Mesodermal cell (in vitro differentiated cells): ENCODE measurements around the gene PCBP3.
"Not testable (repeated sequence)": the region's sequence is repeated elsewhere in the genome, so short reads cannot be mapped to it uniquely, and the experiment has no call there.

Experiments
- H3K27ac ChIP-seq: 2 replicates; pipeline ENCODE4 v1.7.0; 2013; ENCODE audit warnings: mild to moderate bottlenecking, low read depth, low read length, moderate library complexity; ENCODE audit not compliant: severe bottlenecking
- H3K36me3 ChIP-seq: 2 replicates; pipeline ENCODE4 v1.7.1; 2013; ENCODE audit warnings: mild to moderate bottlenecking, low read length, moderate library complexity; ENCODE audit not compliant: control insufficient read depth, insufficient read depth
- H3K4me1 ChIP-seq: one replicate; pipeline ENCODE4 v1.7.1; 2013; ENCODE audit warnings: mild to moderate bottlenecking, low read length; ENCODE audit not compliant: insufficient read depth, control insufficient read depth, poor library complexity, severe bottlenecking
- H3K4me3 ChIP-seq: 2 replicates; pipeline ENCODE4 v1.7.0; 2013; ENCODE audit warnings: low read length, control low read depth, mild to moderate bottlenecking; ENCODE audit not compliant: insufficient read depth, poor library complexity, severe bottlenecking; ENCODE audit errors: extremely low read depth
- H3K9me3 ChIP-seq: 2 replicates; pipeline ENCODE4 v1.7.1; 2013; ENCODE audit warnings: mild to moderate bottlenecking, low read length, moderate library complexity; ENCODE audit not compliant: control insufficient read depth
- WGBS, 2 experiments: methylation state at CpG; one replicate each; pipeline ENCODE4 v1.1.5; 2013; ENCODE audit warnings: missing lambda C conversion rate in 2 of 2; ENCODE audit not compliant: insufficient coverage in 2 of 2; 5-methylcytosine and 5-hydroxymethylcytosine counted together

The PCBP3 gene

GRCh38 chr21:45974073-45975019 is 330.8 kb downstream of the PCBP3 start:
- Histone ChIP-seq H3K4me1 (peaks cover 41% of the 10 kb centered on the region), H3K27ac (peak overlapping the region; percentile 94), H3K36me3 (no peaks in the 10 kb centered on the region), H3K9me3 (no peaks in the 10 kb centered on the region), H3K4me3 (peak overlapping the region; percentile 36)
- whole genome bisulfite sequencing, 2 experiments = 1 to 2% methylated on average over 44 to 45 of the region's 59 CpGs

GRCh38 chr21:45975020-45975666 is 331.6 kb downstream of the PCBP3 start:
- Histone ChIP-seq H3K4me1 (peaks cover 43% of the 10 kb centered on the region), H3K4me3 (peak overlapping the region; percentile 36), H3K27ac (peak overlapping the region; percentile 94), H3K9me3 (no peaks in the 10 kb centered on the region), H3K36me3 (no peaks in the 10 kb centered on the region)
- 4% methylated on average over 16 to 21 of the region's 33 CpGs for WGBS, 2 experiments

GRCh38 chr21:45975667-45976409 is 332.3 kb downstream of the PCBP3 start:
- H3K36me3 ChIP-seq, H3K4me3 ChIP-seq, H3K9me3 ChIP-seq: not testable (repeated sequence)
- 10 to 13% methylated on average over 6 of the region's 13 CpGs for WGBS, 2 experiments
- peaks cover 36% of the 10 kb centered on the region for H3K4me1 ChIP-seq
- peak overlapping the region; percentile 94 for H3K27ac ChIP-seq

- no peak overlapping the region for H3K4me3 ChIP-seq
- H3K27ac ChIP-seq = no peak overlapping the region
- H3K4me1 ChIP-seq = peaks cover 33% of the 10 kb centered on the region
- no peaks in the 10 kb centered on the region for H3K36me3 ChIP-seq
- no peaks in the 10 kb centered on the region for H3K9me3 ChIP-seq
- WGBS, 2 experiments = 15 to 33% methylated on average over 1 to 6 of the region's 11 CpGs
Observed at GRCh38 chr21:45976701-45977311, 333.3 kb downstream of the PCBP3 start.

GRCh38 chr21:45977396-45977795 is 333.9 kb downstream of the PCBP3 start:
- peaks cover 27% of the 10 kb centered on the region for H3K4me1 ChIP-seq
- no peak overlapping the region for H3K4me3 ChIP-seq
- H3K9me3 ChIP-seq = no peaks in the 10 kb centered on the region
- H3K36me3 ChIP-seq = no peaks in the 10 kb centered on the region
- 14 to 39% methylated on average over 2 to 4 of the region's 5 CpGs for WGBS, 2 experiments
- H3K27ac ChIP-seq = no peak overlapping the region

GRCh38 chr21:45979141-45979631 is 335.7 kb downstream of the PCBP3 start:
- Histone ChIP-seq H3K4me3 (no peak overlapping the region), H3K4me1 (peaks cover 30% of the 10 kb centered on the region), H3K27ac (no peak overlapping the region), H3K9me3 (no peaks in the 10 kb centered on the region), H3K36me3 (peaks cover 3% of the 10 kb centered on the region)
- 71% methylated on average over 20 of the region's 20 CpGs for WGBS, 2 experiments

- WGBS, 2 experiments = 79 to 87% methylated on average over 5 to 7 of the region's 7 CpGs
- Histone ChIP-seq H3K36me3 (peaks cover 7% of the 10 kb centered on the region), H3K4me1 (peaks cover 29% of the 10 kb centered on the region), H3K4me3 (no peak overlapping the region), H3K27ac (no peak overlapping the region), H3K9me3 (no peaks in the 10 kb centered on the region)
Observed at GRCh38 chr21:45979651-45980050, 336.1 kb downstream of the PCBP3 start.

- WGBS, 2 experiments = 83 to 85% methylated on average over 2 of the region's 2 CpGs
- Histone ChIP-seq H3K4me3 (no peak overlapping the region), H3K9me3 (no peaks in the 10 kb centered on the region), H3K36me3 (peaks cover 13% of the 10 kb centered on the region), H3K4me1 (peaks cover 23% of the 10 kb centered on the region), H3K27ac (no peak overlapping the region)
Observed at GRCh38 chr21:45980271-45980670, 336.7 kb downstream of the PCBP3 start.

- no peaks in the 10 kb centered on the region for H3K9me3 ChIP-seq
- H3K4me1 ChIP-seq = peaks cover 21% of the 10 kb centered on the region
- peaks cover 18% of the 10 kb centered on the region for H3K36me3 ChIP-seq
- H3K4me3 ChIP-seq = peak overlapping the region; percentile 21
- peak overlapping the region; percentile 75 for H3K27ac ChIP-seq
Observed at GRCh38 chr21:45980697-45981096, 337.2 kb downstream of the PCBP3 start.
